ENCODE measurements around the gene MPRIP. TPM values are rescaled to one million over a fixed set of nuclear protein-coding genes. Genes with fewer than 3 reads are reported as not detected.
"Not testable (repeated sequence)": the region's sequence is repeated elsewhere in the genome, so short reads cannot be mapped to it uniquely, and the experiment has no call there.

MPRIP gene
- total RNA-seq, 1 donor from 2014 or later, result 102 TPM

GRCh38 chr17:17157041-17157440 lies 114.8 kb downstream of the MPRIP start:
- no peak overlapping the region for H3K4me3 ChIP-seq (ENCODE audit: low read depth, low read length)
- no peak for TF ChIP-seq CTCF (conservative IDR thresholded peaks at IDR 0.05; ENCODE audit: low read depth, low read length)
- no peak for DNase-seq (ENCODE audit: low read depth)

GRCh38 chr17:17158506-17158905 lies 116.2 kb downstream of the MPRIP start:
- H3K4me3 ChIP-seq (ENCODE audit: low read depth, low read length); DNase-seq (ENCODE audit: low read depth): not testable (repeated sequence)

- TF ChIP-seq CTCF (conservative IDR thresholded peaks at IDR 0.05; ENCODE audit: low read depth, low read length), result no peak
- no peak for DNase-seq (ENCODE audit: low read depth)
- H3K4me3 ChIP-seq (ENCODE audit: low read depth, low read length), result no peak overlapping the region
Measured at GRCh38 chr17:17159571-17159970, 117.3 kb downstream of the MPRIP start.

- TF ChIP-seq CTCF (conservative IDR thresholded peaks at IDR 0.05; ENCODE audit: low read depth, low read length), result no peak
- DNase-seq (ENCODE audit: low read depth), result no peak
- H3K4me3 ChIP-seq (ENCODE audit: low read depth, low read length), result no peak overlapping the region
Measured at GRCh38 chr17:17161121-17161520, 118.9 kb downstream of the MPRIP start.

GRCh38 chr17:17161759-17162158 lies 119.5 kb downstream of the MPRIP start:
- DNase-seq (ENCODE audit: low read depth), result no peak
- TF ChIP-seq CTCF (conservative IDR thresholded peaks at IDR 0.05; ENCODE audit: low read depth, low read length), result no peak

GRCh38 chr17:17164156-17164555 lies 121.9 kb downstream of the MPRIP start:
- H3K4me3 ChIP-seq (ENCODE audit: low read depth, low read length), result no peak overlapping the region
- DNase-seq (ENCODE audit: low read depth), result no peak
- TF ChIP-seq CTCF (conservative IDR thresholded peaks at IDR 0.05; ENCODE audit: low read depth, low read length), result no peak

More at GRCh38 chr17:17161759-17162158, 119.5 kb downstream of the MPRIP start:
- H3K4me3 ChIP-seq (ENCODE audit: low read depth, low read length), result no peak overlapping the region

- no peak overlapping the region for H3K4me3 ChIP-seq (ENCODE audit: low read depth, low read length)
- no peak for TF ChIP-seq CTCF (conservative IDR thresholded peaks at IDR 0.05; ENCODE audit: low read depth, low read length)
- DNase-seq (ENCODE audit: low read depth), result no peak
Measured at GRCh38 chr17:17164676-17165075, 122.4 kb downstream of the MPRIP start.

All from epithelial cell of proximal tubule (primary cell).